HTR-8/SVneo (cell line): ENCODE measurements around the gene LRRC55.
A peak's percentile ranks its signal among the peaks of the same experiment; 100 is the strongest.

Source experiments
- DNase-seq: peaks from one replicate; pipeline ENCODE4 v3.0.0; 2011; ENCODE audit warnings: low spot score, mixed read lengths; ENCODE audit not compliant: insufficient read length
- FAIRE-seq: peaks from 2 replicates; lab custom pipeline; 2011; peaks lifted over from hg19 to GRCh38; lab: Jason Lieb, UNC

The LRRC55 gene

GRCh38 chr11:57199330-57199729 is 17.6 kb downstream of the LRRC55 start:
- no peak for FAIRE-seq
- no peak for DNase-seq

DNA sequence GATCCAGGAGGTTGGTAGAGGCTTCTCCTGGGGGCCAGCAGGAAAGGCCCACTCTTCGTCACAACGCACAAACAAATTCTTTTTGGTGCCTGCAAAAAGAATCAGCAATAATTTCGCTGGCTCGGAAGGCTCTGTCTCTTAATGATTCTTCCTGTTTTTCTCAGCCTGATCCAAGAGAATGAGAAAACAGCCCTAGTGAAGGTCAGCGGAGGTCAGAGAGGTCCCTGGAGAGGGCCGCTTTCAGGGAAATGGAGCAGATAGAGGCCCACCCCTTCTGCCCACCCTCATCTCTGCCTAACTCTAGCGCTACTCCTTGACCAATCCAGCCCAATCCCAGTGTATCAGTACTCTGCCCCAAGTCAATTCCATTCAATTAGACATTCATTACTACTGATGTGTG is 19.2 kb downstream of the LRRC55 start:
- FAIRE-seq (no peak), DNase-seq (no peak)

GRCh38 chr11:57202281-57202680 is 20.5 kb downstream of the LRRC55 start:
- no peak for DNase-seq
- FAIRE-seq: no peak

DNA sequence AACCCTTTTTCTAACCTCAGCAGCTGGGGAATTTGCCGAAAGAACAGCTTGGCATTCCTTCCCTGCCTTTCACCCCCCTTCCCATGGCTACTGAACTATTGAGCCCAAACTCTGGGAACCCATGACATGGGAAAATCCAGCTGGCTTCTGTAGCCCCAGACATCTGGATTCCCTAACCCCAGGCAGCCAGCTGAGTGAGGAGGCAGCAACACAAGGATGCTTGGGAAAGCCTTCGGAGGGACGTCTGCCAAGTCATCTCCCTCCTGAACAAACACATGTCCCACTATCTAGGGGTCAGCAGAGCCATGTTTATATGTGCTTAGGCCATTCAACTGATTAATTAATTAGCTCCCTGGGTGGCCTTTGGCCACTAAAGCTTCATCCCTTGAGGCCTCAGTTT is 21.6 kb downstream of the LRRC55 start:
- DNase-seq (no peak), FAIRE-seq (no peak)

DNA sequence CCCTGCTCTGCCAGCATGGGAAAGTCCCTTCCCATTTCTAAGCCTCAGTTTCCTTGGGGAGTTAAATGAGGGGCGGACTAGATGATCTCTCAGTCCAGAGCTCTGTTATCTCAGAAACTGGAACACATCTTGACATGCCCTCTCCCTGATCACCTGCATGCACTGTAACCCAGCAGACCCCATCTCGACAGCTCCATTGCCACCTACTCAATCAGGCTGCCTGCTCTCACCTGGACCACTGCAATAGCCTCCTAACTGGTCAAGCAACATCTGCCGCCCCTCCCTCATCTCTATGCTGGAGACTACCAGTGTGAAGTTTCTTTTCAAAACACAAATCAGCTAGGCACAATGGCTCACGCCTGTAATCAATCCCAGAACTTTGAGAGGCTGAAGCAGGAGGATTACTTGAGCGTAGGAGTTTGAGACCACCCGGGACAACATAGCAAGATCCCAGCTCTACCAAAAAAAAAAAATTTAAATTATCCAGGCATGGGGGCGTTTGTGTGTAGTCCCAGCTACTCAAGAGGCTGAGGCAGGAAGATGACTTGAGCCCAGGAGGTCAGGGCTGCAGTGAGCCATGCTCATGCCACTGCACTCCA is 22.2 kb downstream of the LRRC55 start:
- DNase-seq: no peak
- FAIRE-seq: no peak

- FAIRE-seq (no peak), DNase-seq (no peak)
Observed at GRCh38 chr11:57205041-57205641, 23.4 kb downstream of the LRRC55 start.

DNA sequence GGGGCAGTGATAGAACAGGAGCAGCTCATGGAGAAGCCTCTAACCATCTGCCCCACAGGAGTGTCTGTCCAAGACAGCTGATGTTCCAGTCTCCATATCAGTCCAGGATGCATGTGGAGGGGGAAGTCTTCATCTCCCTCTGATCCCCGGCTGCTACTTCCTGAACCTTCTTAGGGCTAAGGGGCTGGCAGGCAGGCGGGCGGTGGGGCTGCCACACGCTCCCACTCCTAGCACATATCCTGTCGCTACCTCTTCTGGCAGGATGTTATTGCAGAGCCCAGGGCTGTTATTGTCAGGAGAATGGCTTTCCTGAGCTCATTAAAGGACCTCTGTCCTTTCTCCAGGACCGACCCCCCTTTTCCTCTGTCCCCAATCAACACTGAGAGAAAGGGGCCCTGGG is 25.4 kb downstream of the LRRC55 start:
- FAIRE-seq (no peak), DNase-seq (no peak)

DNA sequence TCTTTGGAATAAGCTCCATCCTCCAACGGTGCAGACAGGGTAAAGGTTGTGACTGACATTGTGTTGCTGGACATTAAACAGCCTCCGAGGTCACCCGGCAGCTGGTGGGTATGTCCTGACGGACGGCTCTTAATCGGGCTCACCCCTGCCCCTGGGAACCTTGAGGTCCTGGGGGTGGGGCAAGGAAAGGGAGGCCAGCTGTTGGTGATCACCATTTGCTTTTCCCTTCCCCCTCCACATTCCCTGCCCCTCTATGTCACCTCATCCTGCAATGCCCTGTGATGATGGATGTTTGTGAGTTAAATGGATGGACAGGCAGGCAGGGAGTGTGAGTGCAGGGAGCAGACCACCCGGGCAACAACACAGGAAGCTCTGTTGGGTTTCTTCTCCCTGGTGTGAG is 29.0 kb downstream of the LRRC55 start:
- DNase-seq (no peak), FAIRE-seq (no peak)

DNA sequence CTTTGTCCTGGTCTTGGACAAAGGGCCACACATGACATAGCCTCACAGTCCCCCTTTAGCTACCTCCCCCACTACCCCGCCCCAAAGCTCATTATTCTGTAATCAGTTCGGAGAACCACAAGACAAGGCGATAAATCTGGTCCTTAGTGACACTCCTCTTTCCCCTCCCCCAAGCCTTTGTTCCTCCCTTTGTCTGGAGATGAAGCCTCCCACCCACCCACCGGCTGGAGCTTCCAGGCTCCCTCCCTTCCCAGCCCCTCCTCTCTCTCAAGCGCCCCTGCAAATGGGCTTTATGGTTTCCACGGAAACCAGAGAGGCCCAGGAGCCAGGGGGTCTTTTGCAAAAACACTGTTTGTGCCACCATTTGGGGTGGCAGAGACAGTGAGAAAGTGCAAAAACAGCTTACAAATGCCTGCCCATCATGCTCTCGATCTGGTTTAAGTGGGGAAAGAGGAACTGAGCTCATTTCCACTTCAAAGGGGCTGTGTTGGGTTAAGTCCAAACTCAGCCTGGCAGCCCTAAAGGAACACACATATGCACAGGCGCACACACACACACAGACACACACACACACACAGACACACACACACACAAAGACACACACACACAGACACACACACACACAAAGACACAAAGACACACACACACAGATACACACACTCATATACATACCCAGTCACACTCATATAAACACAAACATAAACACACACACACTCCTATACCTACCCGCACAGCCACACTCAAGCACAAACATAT is 31.8 kb downstream of the LRRC55 start:
- no peak for FAIRE-seq
- no peak for DNase-seq

GRCh38 chr11:57214098-57214417 is 32.3 kb downstream of the LRRC55 start:
- FAIRE-seq: peak; percentile 46
- DNase-seq: no peak

- DNase-seq: peak; percentile 19
Observed at GRCh38 chr11:57214494-57214893, 32.7 kb downstream of the LRRC55 start.

GRCh38 chr11:57216463-57216862 is 34.7 kb downstream of the LRRC55 start:
- DNase-seq (no peak), FAIRE-seq (no peak)

More at GRCh38 chr11:57214494-57214893, 32.7 kb downstream of the LRRC55 start:
- FAIRE-seq: no peak

- no peak for FAIRE-seq
- DNase-seq: no peak
Observed at GRCh38 chr11:57217053-57217452, 35.3 kb downstream of the LRRC55 start.

DNA sequence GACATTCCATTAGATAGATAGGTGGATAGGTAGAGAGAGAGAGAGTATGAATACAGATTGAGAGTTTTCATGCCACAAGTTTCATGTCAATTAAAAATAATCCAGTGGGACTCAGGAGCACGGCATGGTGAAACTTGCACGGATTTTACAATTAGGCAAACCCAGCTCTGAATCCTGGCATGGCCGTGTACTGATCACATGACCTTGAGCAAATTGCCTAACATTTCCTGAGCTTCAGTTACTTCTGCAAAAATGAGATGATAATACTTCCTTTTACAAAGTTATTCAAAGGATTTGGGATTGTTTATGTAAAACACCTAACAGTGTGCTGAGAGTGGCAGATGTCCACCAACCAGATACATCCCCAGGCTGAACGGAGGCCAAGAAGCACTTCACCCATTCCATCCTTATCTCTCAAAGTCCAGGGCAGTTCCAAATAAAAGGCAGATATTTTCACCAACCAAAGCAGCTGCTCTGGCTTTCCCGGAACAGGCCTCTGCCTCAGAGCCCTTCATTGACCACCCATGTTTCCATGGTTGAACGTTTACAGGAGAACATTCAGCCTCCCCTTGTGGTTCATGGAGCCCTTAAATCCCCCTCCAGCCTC is 37.4 kb downstream of the LRRC55 start:
- DNase-seq (no peak), FAIRE-seq (no peak)

GRCh38 chr11:57222239-57222638 is 40.5 kb downstream of the LRRC55 start:
- no peak for DNase-seq
- FAIRE-seq: no peak

GRCh38 chr11:57223601-57224000 is 41.8 kb downstream of the LRRC55 start:
- DNase-seq: no peak
- no peak for FAIRE-seq

GRCh38 chr11:57224128-57224527 is 42.4 kb downstream of the LRRC55 start:
- no peak for DNase-seq
- no peak for FAIRE-seq

DNA sequence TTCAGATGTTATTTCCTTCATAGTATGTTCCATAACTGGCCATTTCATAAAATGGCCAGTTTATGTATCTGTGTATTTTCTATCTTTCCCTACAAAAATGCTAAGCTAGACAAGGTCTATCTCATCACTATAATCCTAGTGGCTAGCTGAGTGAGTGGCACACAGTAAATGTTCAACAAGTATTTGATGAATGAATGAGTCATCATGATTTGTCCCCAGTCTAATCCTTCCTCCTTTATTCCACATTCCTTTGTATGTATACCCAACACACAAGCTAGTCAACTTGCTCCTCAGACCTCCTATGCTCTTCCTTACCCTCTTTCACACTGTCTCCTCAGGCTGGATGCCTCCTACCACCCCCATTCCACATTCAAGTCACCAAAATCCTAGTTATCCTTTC is 42.8 kb downstream of the LRRC55 start:
- peak; percentile 36 for FAIRE-seq
- DNase-seq: no peak

- FAIRE-seq: no peak
- DNase-seq: no peak
Observed at GRCh38 chr11:57228600-57228999, 46.8 kb downstream of the LRRC55 start.

GRCh38 chr11:57230316-57230715 is 48.6 kb downstream of the LRRC55 start:
- no peak for FAIRE-seq
- DNase-seq: no peak

GRCh38 chr11:57230791-57231538 is 49.2 kb downstream of the LRRC55 start:
- FAIRE-seq (no peak), DNase-seq (no peak)
